Measurements from ENCODE around the gene RABGAP1L.

RABGAP1L gene

DNA sequence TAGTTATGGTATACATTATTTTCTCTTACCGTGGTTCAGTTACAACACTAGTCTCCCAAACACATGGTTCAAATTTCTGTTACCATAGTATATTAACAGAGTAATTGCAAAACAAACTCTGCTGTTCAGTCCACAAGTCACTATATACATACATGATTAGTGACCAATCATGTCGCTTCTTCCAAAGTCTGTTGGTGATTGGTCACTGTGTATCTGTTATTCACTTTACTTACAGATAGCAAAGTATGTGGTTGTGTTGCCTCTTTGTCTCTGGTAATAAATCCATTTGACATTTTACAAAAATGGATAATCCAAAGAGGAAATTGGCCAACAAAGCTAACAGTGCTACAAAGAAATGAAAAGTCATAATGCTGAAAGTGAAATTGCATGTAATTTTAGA lies 107.2 kb downstream of the RABGAP1L start:
- ChIA-PET CTCF (interaction anchor here (0.6 to 0.9 kb wide), 2 partner anchors 15 to 478 kb away, joined by 3 to 4 read pairs; no protein-coding TSS in a partner anchor), POLR2A (no interaction called here)
- TF ChIP-seq GLI4 (tag by site-specific recombination; IDR thresholded peaks at IDR 0.05): no peak
- TF ChIP-seq RBAK (tag by site-specific recombination; IDR thresholded peaks at IDR 0.05): no peak
- TF ChIP-seq ZNF560 (tag by site-specific recombination; IDR thresholded peaks at IDR 0.05; ENCODE audit: borderline replicate concordance): no peak
- no peak for TF ChIP-seq ZFP3 (tag by site-specific recombination; IDR thresholded peaks at IDR 0.05; ENCODE audit: low read depth)
- TF ChIP-seq ZNF324 (tag by site-specific recombination; IDR thresholded peaks at IDR 0.05): no peak
- no peak for TF ChIP-seq ZNF654 (tag by site-specific recombination; IDR thresholded peaks at IDR 0.05; ENCODE audit: low read depth)
- no peak for TF ChIP-seq ZNF174 (tag by site-specific recombination; IDR thresholded peaks at IDR 0.05)
- TF ChIP-seq ZBTB44 (tag by site-specific recombination; IDR thresholded peaks at IDR 0.05): no peak
- no peak for TF ChIP-seq SETDB1 (IDR thresholded peaks at IDR 0.05; ENCODE audit: insufficient read length, low read length)
- no peak for TF ChIP-seq ZSCAN23 (tag by site-specific recombination; IDR thresholded peaks at IDR 0.05)
- TF ChIP-seq ZNF558 (tag by site-specific recombination; IDR thresholded peaks at IDR 0.05): no peak
- no peak for TF ChIP-seq ZNF138 (tag by site-specific recombination; IDR thresholded peaks at IDR 0.05; ENCODE audit: borderline replicate concordance)
- no peak for TF ChIP-seq PATZ1 (tag by site-specific recombination; IDR thresholded peaks at IDR 0.05)
- Histone ChIP-seq H3K27ac (ENCODE audit: extremely low read depth, low read depth, low read length) (no peak overlapping the region), H3K36me3 (ENCODE audit: control insufficient read depth in 2 of 2, insufficient read depth in 1 of 2, low read length in 2 of 2) (no peaks in the 10 kb centered on the region), H3K4me1 (ENCODE audit: control insufficient read depth, insufficient read depth, low read length) (peaks cover under 1% of the 10 kb centered on the region; the same call in 1 of the 2 replicates), H3K4me3 (ENCODE audit: low read depth, low read length) (no peak overlapping the region), H3K9me3 (ENCODE audit: control insufficient read depth, insufficient read depth, low read depth, low read length) (no peaks in the 10 kb centered on the region)

GRCh38 chr1:174266991-174267612 lies 107.8 kb downstream of the RABGAP1L start:
- POLR2A ChIA-PET: no interaction called here

More at GRCh38 chr1:174266991-174267612, 107.8 kb downstream of the RABGAP1L start:
- H3K36me3 ChIP-seq (ENCODE audit: control insufficient read depth in 2 of 2, insufficient read depth in 1 of 2, low read length in 2 of 2): no peaks in the 10 kb centered on the region
- no peaks in the 10 kb centered on the region for H3K9me3 ChIP-seq (ENCODE audit: control insufficient read depth, insufficient read depth, low read depth, low read length)
- no peak overlapping the region for H3K4me3 ChIP-seq (ENCODE audit: low read depth, low read length)
- peaks cover 3% of the 10 kb centered on the region; the same call in 1 of the 2 replicates for H3K4me1 ChIP-seq (ENCODE audit: control insufficient read depth, insufficient read depth, low read length)
- CTCF ChIA-PET: interaction anchor here (0.7 kb wide), 1 partner anchor 1012 kb away, joined by 3 read pairs; no protein-coding TSS in a partner anchor
- TF ChIP-seq ZNF157 (tag by site-specific recombination; IDR thresholded peaks at IDR 0.05) (no peak), ATF2 (tag by site-specific recombination; IDR thresholded peaks at IDR 0.05; ENCODE audit: low read depth) (no peak)
- TF ChIP-seq, protein P1, sequence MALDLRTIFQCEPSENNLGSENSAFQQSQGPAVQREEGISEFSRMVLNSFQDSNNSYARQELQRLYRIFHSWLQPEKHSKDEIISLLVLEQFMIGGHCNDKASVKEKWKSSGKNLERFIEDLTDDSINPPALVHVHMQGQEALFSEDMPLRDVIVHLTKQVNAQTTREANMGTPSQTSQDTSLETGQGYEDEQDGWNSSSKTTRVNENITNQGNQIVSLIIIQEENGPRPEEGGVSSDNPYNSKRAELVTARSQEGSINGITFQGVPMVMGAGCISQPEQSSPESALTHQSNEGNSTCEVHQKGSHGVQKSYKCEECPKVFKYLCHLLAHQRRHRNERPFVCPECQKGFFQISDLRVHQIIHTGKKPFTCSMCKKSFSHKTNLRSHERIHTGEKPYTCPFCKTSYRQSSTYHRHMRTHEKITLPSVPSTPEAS (tag by site-specific recombination; IDR thresholded peaks at IDR 0.05): no peak
- H3K27ac ChIP-seq (ENCODE audit: extremely low read depth, low read depth, low read length): no peak overlapping the region

Measured in HEK293 (cell line).